GM21515 (cell line): ENCODE results near the gene ZSCAN25.
"Not testable (repeated sequence)": the region's sequence is repeated elsewhere in the genome, so short reads cannot be mapped to it uniquely, and the experiment has no call there.

Experiments
- ATAC-seq: cut with Tn5 transposase; IDR thresholded peaks from one replicate; pipeline ENCODE4 v1.9.1; 2021; ENCODE audit not compliant: unreplicated experiment

ZSCAN25 gene

GRCh38 chr7:99644431-99644830 is 27.7 kb downstream of the ZSCAN25 start:
- no peak for ATAC-seq

DNA sequence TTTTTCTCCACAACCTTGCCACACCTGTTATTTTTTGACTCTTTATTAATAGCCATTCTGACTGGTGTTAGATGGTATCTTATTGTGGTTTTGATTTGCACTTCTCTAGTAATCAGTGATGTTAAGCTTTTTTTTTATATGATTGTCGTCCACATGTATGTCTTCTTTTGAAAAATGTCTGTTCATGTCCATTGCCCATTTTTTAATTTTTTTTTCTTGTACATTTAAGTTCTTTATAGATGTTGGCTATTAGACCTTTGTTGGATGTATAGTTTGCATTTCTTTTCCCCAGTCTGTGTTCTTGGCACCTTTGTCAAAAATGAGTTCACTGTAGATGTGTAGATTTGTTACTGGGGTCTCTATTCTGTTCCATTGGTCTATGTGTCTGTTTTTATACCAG is 28.8 kb downstream of the ZSCAN25 start:
- no peak for ATAC-seq

DNA sequence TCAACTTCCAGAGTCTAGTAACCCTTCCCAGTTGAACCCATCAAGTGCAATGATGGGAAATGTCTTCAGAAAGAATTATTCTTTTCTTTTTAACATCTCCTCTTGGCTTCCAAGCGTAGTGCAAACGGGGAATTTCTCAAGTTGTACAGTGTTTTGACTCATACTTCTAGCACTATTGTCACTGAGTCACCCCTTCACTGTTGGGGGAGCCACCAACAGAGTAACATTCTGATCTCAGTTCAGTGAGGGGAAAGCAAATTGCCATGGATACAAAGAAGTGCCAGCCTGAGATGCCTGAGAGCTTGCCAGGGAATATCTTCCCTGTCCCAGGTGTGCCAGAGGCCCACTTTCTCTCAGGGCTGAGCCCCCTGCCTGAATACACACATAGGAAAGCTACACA is 32.1 kb downstream of the ZSCAN25 start:
- no peak for ATAC-seq

GRCh38 chr7:99651290-99651689 is 34.5 kb downstream of the ZSCAN25 start:
- ATAC-seq, result no peak

DNA sequence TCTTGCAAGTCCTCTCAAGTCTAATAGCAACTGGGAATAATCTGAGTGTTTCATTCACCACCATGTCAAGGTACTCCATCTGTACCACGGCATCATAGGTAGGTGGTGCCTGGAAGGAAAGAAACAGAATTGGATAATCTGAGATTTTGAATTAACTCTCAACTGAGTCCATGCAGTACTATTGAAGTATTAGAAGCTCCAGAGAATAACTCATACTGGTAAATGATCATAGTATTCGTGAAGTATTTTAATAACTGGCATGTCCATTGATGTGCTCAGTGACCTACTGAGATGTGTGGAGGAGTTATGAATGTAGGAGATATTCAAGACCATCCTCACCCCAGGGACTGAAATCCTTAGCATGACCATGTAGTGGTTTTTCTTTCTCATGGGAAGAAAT is 35.9 kb downstream of the ZSCAN25 start:
- no peak for ATAC-seq

- ATAC-seq, result not testable (repeated sequence)
Observed at GRCh38 chr7:99653269-99653668, 36.5 kb downstream of the ZSCAN25 start.

GRCh38 chr7:99653754-99654153 is 37.0 kb downstream of the ZSCAN25 start:
- ATAC-seq, result no peak

- ATAC-seq, result not testable (repeated sequence)
Observed at GRCh38 chr7:99654626-99655025, 37.9 kb downstream of the ZSCAN25 start.

DNA sequence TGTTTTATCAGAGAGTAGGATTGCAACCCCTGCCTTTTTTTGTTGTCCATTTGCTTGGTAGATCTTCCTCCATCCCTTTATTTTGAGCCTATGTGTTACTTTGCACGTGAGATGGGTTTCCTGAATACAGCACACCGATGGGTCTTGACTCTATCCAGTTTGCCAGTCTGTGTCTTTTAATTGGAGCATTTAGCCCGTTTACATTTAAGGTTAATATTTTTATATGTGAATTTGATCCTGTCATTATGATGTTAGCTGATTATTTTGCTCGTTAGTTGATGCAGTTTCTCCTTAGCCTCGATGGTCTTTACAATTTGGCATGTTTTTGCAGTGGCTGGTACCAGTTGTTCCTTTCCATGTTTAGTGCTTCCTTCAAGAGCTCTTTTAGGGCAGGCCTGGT is 41.1 kb downstream of the ZSCAN25 start:
- ATAC-seq, result not testable (repeated sequence)

DNA sequence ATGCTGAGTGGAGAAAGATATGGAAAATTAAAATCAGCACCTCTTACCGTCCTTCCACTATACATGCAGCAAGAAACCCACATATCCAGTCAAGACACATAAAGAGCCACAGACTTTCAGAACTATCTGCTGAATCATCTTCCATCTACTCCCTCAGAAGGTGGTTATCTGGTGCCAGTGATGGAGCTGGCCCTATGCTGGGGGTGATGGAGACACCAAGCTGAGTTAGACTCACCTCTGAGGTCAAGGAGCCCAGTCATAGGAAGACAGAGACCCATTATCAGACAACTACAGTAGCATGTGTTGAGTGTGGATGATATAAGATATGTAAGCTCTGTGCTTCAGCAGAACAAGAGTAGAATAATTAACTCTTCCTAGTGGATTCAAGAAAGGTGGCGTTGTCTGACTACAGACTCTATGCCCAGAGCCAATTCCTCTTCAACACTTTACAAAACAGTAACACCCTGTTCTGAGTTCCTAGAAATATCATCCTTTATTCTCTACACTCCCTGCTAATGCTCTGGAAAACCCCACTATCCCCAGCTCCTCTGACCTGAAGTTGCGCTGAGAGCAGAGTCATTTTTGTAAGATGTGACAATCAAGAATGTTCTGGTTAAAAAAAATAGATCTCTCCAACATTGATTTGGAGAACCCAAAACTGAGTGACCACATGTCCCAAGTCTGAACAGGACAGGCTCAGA is 48.7 kb downstream of the ZSCAN25 start:
- ATAC-seq, result no peak

GRCh38 chr7:99666013-99666395 is 49.3 kb downstream of the ZSCAN25 start:
- no peak for ATAC-seq

DNA sequence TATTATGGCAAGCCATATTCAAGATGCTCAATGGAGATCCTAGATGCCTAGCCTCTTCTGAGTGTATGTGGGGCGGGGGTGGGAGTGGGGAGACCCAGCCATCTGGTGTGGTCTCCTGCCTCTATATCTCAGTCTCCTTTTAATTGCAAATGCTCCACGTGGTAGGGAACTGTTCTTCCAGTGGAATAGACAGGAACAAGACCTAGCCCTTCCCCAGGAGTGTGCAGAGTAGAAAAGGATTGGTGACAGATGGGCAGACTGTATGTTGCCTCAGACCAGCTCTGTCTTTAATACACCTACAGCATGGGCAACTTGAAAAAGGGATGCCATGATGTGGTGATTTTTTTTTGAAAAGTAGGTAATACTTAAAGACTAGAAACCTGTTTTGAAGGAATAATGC is 50.4 kb downstream of the ZSCAN25 start:
- no peak for ATAC-seq

DNA sequence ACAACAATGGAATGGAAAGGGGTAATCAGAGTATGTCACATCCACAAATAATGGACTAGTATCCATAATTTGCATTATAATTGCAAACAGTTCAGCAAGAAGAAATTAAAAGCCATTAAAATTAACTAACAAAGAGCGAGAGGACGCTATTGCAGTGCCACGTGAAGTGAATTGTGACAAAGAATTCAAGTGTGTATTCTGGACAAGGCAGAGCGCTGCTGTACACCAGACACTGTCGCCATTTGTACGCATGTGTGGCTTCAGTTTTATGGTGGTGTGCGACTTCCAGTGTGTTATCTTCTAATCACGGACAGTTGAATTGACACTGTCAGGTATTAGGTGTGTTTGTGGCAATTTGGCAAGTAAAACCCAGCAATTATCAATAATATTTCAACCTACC is 51.8 kb downstream of the ZSCAN25 start:
- ATAC-seq, result no peak

GRCh38 chr7:99669782-99670181 is 53.0 kb downstream of the ZSCAN25 start:
- ATAC-seq, result no peak

- ATAC-seq, result no peak
Observed at GRCh38 chr7:99672573-99672972, 55.8 kb downstream of the ZSCAN25 start.

DNA sequence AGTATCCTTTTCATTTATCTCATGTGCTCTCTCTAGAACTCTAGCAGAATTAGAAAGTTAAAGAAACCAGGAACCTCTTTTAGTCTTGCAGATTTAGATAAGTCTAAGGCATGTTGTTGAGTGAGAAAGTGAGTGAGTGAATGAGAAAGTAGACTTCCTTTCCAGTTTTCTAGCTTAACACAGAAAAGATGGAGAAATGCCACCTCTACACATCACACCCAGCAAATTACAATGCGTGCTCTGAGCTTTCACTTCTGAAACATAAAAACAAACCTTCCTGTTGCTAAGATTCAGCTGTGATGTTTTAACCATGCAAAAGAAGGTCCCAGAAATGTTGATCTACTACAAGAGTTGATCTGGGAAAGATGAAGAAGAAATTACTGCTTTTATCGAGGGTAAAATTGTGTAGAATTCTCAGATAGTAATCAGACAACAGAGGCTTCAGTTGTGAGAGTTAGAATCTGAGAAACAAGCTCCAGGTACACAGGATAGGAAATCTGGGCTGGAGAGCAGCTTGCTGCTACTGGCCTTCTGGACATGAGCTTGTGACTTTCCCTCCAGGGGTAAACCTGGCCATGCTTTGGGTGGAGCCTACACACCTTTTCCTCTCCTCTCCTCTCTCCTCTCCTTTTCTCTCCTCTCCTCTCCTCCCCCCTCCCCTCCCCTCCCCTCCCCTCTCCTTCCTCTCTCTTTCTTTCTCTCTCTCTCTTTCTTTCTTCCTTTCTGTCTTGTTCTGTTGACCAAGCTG is 58.4 kb downstream of the ZSCAN25 start:
- ATAC-seq, result no peak

DNA sequence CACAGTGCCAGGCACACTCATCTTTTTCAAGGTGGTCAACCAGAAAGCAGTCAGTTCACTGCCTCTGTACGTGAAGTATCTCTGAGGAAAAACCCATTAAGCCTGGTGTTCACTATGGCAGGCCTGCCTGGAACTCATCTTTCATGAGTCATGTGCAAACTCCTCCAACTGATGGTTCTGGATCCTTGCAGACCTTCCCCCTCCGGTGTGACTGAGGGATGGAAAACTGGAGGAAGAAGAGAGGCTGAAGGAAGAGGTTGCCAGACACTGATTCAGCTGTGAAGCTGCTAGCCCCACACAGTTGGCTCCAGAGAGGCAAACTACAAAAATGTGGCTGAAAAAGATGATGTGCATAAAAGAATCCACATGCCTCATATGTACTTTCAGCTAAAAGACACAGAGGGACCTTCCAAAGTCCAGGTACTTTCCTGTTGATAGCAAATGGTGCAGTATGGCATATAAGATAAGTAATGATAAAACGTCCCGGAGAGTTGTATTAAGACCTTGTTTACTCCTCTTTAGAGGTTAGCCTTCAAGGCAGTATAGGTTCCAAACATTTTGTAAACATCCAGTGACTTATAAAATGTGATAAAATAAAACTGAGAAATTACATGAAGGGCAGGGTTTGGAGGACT is 60.4 kb downstream of the ZSCAN25 start:
- ATAC-seq, result no peak

- ATAC-seq, result no peak
Observed at GRCh38 chr7:99677648-99678045, 60.9 kb downstream of the ZSCAN25 start.

DNA sequence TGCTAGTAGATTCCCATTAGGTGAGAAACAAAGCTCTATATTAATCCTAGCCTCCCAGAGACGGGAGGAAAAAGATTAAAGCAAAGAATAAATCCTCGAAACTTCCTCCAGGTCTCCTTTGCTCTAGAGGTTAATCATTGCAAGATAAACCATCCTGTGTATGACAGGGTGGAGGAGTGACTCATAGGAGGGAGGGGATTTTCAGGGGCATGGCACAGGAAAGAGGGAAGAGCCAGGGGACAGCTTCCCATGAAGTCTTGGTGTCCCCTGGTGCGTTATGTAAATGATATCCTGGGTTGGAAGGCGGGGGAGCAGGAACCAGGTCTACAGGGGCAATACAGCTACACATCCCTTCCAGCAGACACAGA is 62.3 kb downstream of the ZSCAN25 start:
- no peak for ATAC-seq

DNA sequence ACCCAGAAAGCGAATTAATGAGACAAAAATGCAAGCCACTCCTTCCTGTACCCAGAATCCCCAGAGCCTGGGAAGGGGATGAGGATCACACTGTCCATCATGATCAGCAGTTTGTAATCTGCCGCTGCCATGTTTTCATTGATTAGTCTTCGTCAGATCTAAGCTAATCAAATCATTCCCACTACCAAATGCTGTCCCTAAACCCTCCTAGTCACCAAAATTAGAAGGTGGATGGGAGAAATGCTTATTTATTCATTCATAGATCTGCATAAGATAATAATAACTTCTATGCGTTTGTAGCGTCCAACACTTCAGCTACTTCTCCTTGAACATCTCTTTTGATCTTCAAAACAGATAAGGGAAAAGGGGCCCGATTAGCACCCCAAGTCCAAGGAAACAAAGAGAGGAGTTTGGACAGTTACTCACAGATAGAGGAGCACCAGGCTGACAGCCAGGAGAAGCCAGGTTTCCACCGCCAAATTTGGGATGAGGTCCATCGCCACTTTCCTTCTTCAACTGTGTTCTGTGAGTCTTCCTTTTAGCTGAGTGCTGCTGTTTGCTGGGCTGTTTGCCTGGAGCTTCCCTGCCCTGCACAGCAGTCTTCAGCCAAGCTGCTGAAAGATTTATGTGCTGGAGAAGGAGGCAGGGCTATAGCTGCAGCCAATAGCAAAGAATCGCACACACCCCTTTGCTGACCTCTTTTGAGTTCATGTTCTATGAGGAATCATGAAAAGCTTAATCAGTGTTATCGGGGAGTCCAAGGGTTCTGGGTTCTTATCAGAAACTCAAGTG is 62.9 kb downstream of the ZSCAN25 start, which contains the start of gene CYP3A5:
Gene CYP3A5 (minus strand): TSS at position 597 of the 792 bp plus-strand sequence. CDS start 100 bp downstream, at position 497.
- ATAC-seq, result no peak
